ENCODE results near the gene C1QC. TPM values are rescaled to one million over a fixed set of nuclear protein-coding genes. Genes with fewer than 3 reads are reported as not detected.

Gene C1QC
- not detected in 2 replicates for total RNA-seq

GRCh38 chr1:22643381-22643780, at the start of gene C1QC:
Gene C1QC (plus strand): TSS chr1:22643633. CDS start chr1:22644024, 391 bp downstream.

GRCh38 chr1:22636353-22636752, 7.1 kb upstream of the C1QC start, which contains the start of gene C1QA:
Gene C1QA (plus strand): TSS chr1:22636628. CDS start chr1:22637617, 989 bp downstream.

GRCh38 chr1:22652881-22653316, 9.5 kb downstream of the C1QC start, which contains the start of gene C1QB:
Gene C1QB (plus strand): TSS chr1:22653236. CDS start chr1:22659463, 6,227 bp downstream.

Other genes starting within 250 kb of the C1QC start
- 9.1 and 11.7 TPM in 2 replicates for gene ZBTB40, start 191.8 kb upstream of the C1QC start, total RNA-seq
- gene EPHA8, start 80.1 kb upstream of the C1QC start, total RNA-seq, result not detected in 2 replicates
- gene C1QA, start 7.0 kb upstream of the C1QC start, total RNA-seq, result not detected in 2 replicates
- not detected in 2 replicates for gene C1QB, start 9.6 kb downstream of the C1QC start, total RNA-seq
- 5.2 and 13.0 TPM in 2 replicates for gene EPHB2, start 67.2 kb downstream of the C1QC start, total RNA-seq